Glutamatergic neuron (in vitro differentiated cells): ENCODE measurements around the gene SYNE1. TPM values are rescaled to one million over a fixed set of nuclear protein-coding genes. Genes with fewer than 3 reads are reported as not detected.

Experiments
- DNase-seq: peaks from one replicate; pipeline ENCODE4 v3.0.0; 2022
- H3K27ac Mint-ChIP-seq: one replicate; pipeline ENCODE4 v1.8.0; 2020; ENCODE audit warnings: mild to moderate bottlenecking, mixed read lengths, inconsistent platforms; ENCODE audit not compliant: unreplicated experiment
- H3K27me3 Mint-ChIP-seq: one replicate; pipeline ENCODE4 v1.8.0; 2020; ENCODE audit warnings: mild to moderate bottlenecking, moderate library complexity, mixed read lengths, inconsistent platforms; ENCODE audit not compliant: unreplicated experiment
- H3K36me3 Mint-ChIP-seq: one replicate; pipeline ENCODE4 v1.8.0; 2020; ENCODE audit warnings: mild to moderate bottlenecking, mixed read lengths, inconsistent platforms; ENCODE audit not compliant: unreplicated experiment
- H3K4me1 Mint-ChIP-seq: one replicate; pipeline ENCODE4 v1.8.0; 2020; ENCODE audit warnings: mild to moderate bottlenecking, low read depth, mixed read lengths, inconsistent platforms; ENCODE audit not compliant: unreplicated experiment
- H3K4me3 Mint-ChIP-seq: one replicate; pipeline ENCODE4 v1.8.0; 2020; ENCODE audit warnings: mild to moderate bottlenecking, mixed read lengths, inconsistent platforms; ENCODE audit not compliant: unreplicated experiment
- H3K9me3 Mint-ChIP-seq: one replicate; pipeline ENCODE4 v1.8.0; 2020; ENCODE audit warnings: mild to moderate bottlenecking, moderate library complexity, mixed read lengths, inconsistent platforms; ENCODE audit not compliant: unreplicated experiment
- total RNA-seq: library from RNA; stranded (reverse); fragmentation: NEBNext Ultra II Directional; extraction: Animal tissue kit (Norgen Biotek cat#: 25700); gene quantifications from one replicate; pipeline ENCODE4 v1.2.1, GENCODE V29; 2021; ENCODE audit not compliant: unreplicated experiment
- TF ChIP-seq, protein P1 (sequence below): fragments of 200-600 bp; sonication (generic); IDR thresholded peaks from one replicate; pipeline ENCODE4 v1.5.0; 2021; ENCODE audit not compliant: partially characterized antibody, unreplicated experiment

The SYNE1 gene
- total RNA-seq, 1 donor from 2014 or later: 23.4 TPM

DNA sequence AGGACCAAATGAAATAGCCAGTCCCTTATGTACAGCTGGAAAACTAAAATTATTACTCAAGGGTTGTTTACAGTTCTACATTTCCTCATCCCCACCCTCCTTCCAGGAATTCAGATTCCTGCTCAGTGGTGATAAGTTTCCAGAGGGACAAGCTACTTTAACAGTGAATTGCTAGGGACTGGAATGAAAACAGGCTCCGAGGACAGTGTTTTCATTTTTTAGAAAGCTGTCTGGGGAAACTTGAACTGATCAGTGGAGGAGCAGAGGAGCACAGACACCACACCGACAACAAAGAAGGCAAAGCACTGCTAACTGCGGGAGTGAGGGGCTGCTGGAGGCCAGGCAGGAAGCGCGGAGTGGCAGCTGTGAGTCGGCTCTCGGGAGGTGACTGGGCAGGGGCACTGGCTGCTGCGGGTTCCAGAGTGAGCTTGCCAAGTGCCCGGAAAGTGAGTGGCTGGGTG is 507.4 kb downstream of the SYNE1 start:
- TF ChIP-seq, protein P1, sequence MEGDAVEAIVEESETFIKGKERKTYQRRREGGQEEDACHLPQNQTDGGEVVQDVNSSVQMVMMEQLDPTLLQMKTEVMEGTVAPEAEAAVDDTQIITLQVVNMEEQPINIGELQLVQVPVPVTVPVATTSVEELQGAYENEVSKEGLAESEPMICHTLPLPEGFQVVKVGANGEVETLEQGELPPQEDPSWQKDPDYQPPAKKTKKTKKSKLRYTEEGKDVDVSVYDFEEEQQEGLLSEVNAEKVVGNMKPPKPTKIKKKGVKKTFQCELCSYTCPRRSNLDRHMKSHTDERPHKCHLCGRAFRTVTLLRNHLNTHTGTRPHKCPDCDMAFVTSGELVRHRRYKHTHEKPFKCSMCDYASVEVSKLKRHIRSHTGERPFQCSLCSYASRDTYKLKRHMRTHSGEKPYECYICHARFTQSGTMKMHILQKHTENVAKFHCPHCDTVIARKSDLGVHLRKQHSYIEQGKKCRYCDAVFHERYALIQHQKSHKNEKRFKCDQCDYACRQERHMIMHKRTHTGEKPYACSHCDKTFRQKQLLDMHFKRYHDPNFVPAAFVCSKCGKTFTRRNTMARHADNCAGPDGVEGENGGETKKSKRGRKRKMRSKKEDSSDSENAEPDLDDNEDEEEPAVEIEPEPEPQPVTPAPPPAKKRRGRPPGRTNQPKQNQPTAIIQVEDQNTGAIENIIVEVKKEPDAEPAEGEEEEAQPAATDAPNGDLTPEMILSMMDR: no peak
- Mint-ChIP-seq H3K4me1 (no peaks in the 10 kb centered on the region), H3K9me3 (no peaks in the 10 kb centered on the region), H3K36me3 (no peaks in the 10 kb centered on the region), H3K27me3 (no peaks in the 10 kb centered on the region), H3K4me3 (no peak overlapping the region), H3K27ac (no peak overlapping the region)
- no peak for DNase-seq

DNA sequence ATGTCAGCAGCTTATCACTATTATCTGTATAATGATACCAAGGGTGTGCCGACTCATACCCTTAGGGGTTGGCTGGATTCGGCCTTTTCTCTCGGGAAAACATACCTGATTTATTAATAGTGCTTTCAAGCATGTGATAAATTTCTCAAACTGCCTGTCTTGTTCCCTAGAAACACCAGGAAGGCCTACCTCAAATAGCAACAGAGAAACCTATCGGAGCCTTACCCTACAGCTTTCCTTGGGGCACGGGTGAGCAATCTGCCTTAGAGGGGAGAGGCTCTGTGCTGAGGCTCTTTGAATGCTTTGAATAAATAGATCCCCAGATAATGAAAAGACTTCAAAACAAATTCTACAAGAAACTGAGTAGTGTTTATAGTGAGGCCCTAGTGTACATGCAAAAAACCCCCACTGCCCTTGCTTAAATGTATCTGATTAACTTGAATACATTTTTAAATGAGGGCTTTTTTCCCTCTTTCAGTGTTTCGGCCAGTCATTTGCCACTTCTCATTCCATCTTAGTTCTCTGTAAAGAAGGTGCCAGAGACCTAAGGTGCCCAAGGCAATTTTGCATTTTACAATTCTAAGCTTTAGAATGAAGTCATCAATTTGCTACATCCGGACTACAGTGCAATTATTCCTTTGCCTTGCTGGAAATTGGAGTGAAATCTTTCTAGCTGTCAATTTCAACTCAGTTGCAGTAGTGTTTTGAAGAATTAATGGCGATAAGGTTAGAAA is 509.6 kb downstream of the SYNE1 start:
- Mint-ChIP-seq H3K27ac (no peak overlapping the region), H3K4me1 (no peaks in the 10 kb centered on the region), H3K9me3 (no peaks in the 10 kb centered on the region), H3K36me3 (no peaks in the 10 kb centered on the region), H3K4me3 (no peak overlapping the region), H3K27me3 (no peaks in the 10 kb centered on the region)
- no peak for DNase-seq
- TF ChIP-seq, protein P1: no peak

DNA sequence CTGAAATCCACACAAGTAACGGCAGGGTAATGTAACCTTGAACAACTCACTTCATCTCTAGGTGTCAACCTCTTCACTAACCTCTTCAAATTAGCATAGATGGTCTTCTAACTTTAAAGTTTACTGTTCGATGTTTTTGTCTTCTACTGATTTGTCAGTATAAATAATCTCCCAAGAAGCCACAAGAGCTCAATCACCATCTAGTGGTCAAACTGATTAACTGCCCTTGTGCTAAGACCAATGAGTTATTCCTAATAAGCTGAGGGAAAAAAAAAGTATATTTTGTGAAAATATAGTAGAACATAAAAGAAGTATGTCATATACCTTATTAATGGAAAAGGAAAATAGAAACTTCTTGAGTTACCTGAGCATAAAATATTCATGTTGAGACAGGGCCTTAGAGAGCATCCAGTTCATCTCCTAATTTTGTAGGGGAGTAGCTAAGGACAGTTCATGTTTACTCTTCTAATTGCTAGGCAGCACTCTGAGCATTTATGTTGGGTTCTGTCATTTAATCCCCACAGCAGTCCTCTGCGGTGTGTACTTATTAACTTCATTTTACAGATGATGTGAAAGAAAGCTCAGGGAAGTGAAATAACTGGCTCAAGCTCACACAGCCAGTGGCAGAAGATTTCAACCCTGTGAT is 512.6 kb downstream of the SYNE1 start:
- H3K27me3 Mint-ChIP-seq: no peaks in the 10 kb centered on the region
- no peak overlapping the region for H3K4me3 Mint-ChIP-seq
- H3K9me3 Mint-ChIP-seq: no peaks in the 10 kb centered on the region
- no peaks in the 10 kb centered on the region for H3K36me3 Mint-ChIP-seq
- H3K27ac Mint-ChIP-seq: no peak overlapping the region
- TF ChIP-seq, protein P1: peak; percentile 79
- DNase-seq: no peak
- no peaks in the 10 kb centered on the region for H3K4me1 Mint-ChIP-seq

GRCh38 chr6:152123076-152123475 is 514.1 kb downstream of the SYNE1 start:
- Mint-ChIP-seq H3K4me3 (no peak overlapping the region), H3K36me3 (no peaks in the 10 kb centered on the region), H3K27ac (no peak overlapping the region), H3K4me1 (no peaks in the 10 kb centered on the region), H3K9me3 (no peaks in the 10 kb centered on the region), H3K27me3 (no peaks in the 10 kb centered on the region)
- no peak for DNase-seq
- TF ChIP-seq, protein P1: no peak

- TF ChIP-seq, protein P1: no peak
- Mint-ChIP-seq H3K9me3 (no peaks in the 10 kb centered on the region), H3K36me3 (no peaks in the 10 kb centered on the region), H3K4me3 (no peak overlapping the region), H3K27ac (no peak overlapping the region), H3K27me3 (no peaks in the 10 kb centered on the region), H3K4me1 (no peaks in the 10 kb centered on the region)
- DNase-seq: no peak
Observed at GRCh38 chr6:152122434-152122833, 514.7 kb downstream of the SYNE1 start.
